CD14-positive monocyte (primary cell): ENCODE data around the gene GNAT3. TPM values are rescaled to one million over a fixed set of nuclear protein-coding genes. Genes with fewer than 3 reads are reported as not detected.

Experiments used
- DNase-seq, 3 donors: peaks; one replicate each; pipeline ENCODE4 v3.0.0-alpha.2; 2011 to 2022
- H2AFZ ChIP-seq: 2 replicates; pipeline ENCODE4 v1.6.0; 2012; ENCODE audit warnings: mild to moderate bottlenecking, low read depth, low read length, inconsistent platforms; ENCODE audit not compliant: insufficient read depth, poor library complexity, severe bottlenecking
- H3K27ac ChIP-seq, 2 donors: 1 replicate in 1 of 2; 2 replicates in 1 of 2; pipeline ENCODE4 v1.5.1; 2012 to 2013; ENCODE audit warnings: low read length in 2 of 2, control low read depth in 1 of 2, inconsistent platforms in 1 of 2, low read depth in 1 of 2, mild to moderate bottlenecking in 1 of 2
- H3K27me3 ChIP-seq, 2 donors: one replicate each; pipeline versions ENCODE4 v1.6.0 to v1.6.1; 2011 to 2013; ENCODE audit warnings: low read length in 2 of 2; ENCODE audit not compliant: control insufficient read depth in 2 of 2, insufficient read depth in 2 of 2
- H3K36me3 ChIP-seq, 2 donors: replicated peaks in 1 of 2; 1 replicate in 1 of 2; 2 replicates in 1 of 2; pipeline versions ENCODE4 v1.5.1 to v1.6.1; 2012 to 2013; ENCODE audit warnings: low read length in 2 of 2, control low read depth in 1 of 2, inconsistent platforms in 1 of 2, mild to moderate bottlenecking in 1 of 2; ENCODE audit not compliant: insufficient read depth in 2 of 2, control insufficient read depth in 1 of 2
- H3K4me1 ChIP-seq, 2 donors: 1 replicate in 1 of 2; 2 replicates in 1 of 2; pipeline versions ENCODE4 v1.5.1 to v1.6.1; 2012 to 2013; ENCODE audit warnings: low read length in 2 of 2, control low read depth in 1 of 2, inconsistent platforms in 1 of 2, mild to moderate bottlenecking in 1 of 2, moderate library complexity in 1 of 2; ENCODE audit not compliant: insufficient read depth in 2 of 2, control insufficient read depth in 1 of 2
- H3K4me2 ChIP-seq: replicated peaks from 2 replicates; pipeline ENCODE3; 2012; ENCODE audit warnings: low read length, moderate library complexity, mild to moderate bottlenecking; ENCODE audit not compliant: poor library complexity, severe bottlenecking; ENCODE audit errors: extremely low read depth
- H3K4me3 ChIP-seq, 3 experiments: fragments of 200-600 bp in 1 of 3; sonication (generic) in 1 of 3; replicated peaks in 1 of 3; 1 replicate in 2 of 3; 2 replicates in 1 of 3; pipeline ENCODE4 v1.5.1; 2011 to 2013; ENCODE audit warnings: low read length in 3 of 3, mild to moderate bottlenecking in 3 of 3, control low read depth in 2 of 3, low read depth in 2 of 3, inconsistent platforms in 1 of 3, moderate library complexity in 1 of 3
- H3K79me2 ChIP-seq: 2 replicates; pipeline ENCODE4 v1.6.0; 2012; ENCODE audit warnings: mild to moderate bottlenecking, control low read depth, inconsistent platforms, low read length, moderate library complexity; ENCODE audit not compliant: insufficient read depth
- H3K9ac ChIP-seq: 2 replicates; pipeline ENCODE4 v1.6.0; 2017; ENCODE audit warnings: low read length, mild to moderate bottlenecking; ENCODE audit not compliant: insufficient read depth, poor library complexity, severe bottlenecking
- H3K9me3 ChIP-seq, 2 donors: replicated peaks in 1 of 2; 1 replicate in 1 of 2; 2 replicates in 1 of 2; pipeline versions ENCODE4 v1.5.1 to v1.6.1; 2012 to 2013; ENCODE audit warnings: low read length in 2 of 2, control low read depth in 1 of 2; ENCODE audit not compliant: control insufficient read depth in 1 of 2, insufficient read depth in 1 of 2
- H4K20me1 ChIP-seq: 2 replicates; pipeline ENCODE4 v1.6.0; 2012; ENCODE audit warnings: mild to moderate bottlenecking, low read length, control low read depth, moderate library complexity; ENCODE audit not compliant: insufficient read depth
- H3K27ac Mint-ChIP-seq, 7 donors: one replicate each; pipeline ENCODE4 v1.8.0; 2020; ENCODE audit warnings: mild to moderate bottlenecking in 7 of 7, mixed read lengths in 7 of 7, moderate library complexity in 6 of 7, inconsistent platforms in 2 of 7
- H3K27me3 Mint-ChIP-seq, 3 donors: one replicate each; pipeline ENCODE4 v1.8.0; 2021 to 2022; ENCODE audit warnings: low read depth in 3 of 3, mild to moderate bottlenecking in 3 of 3, mixed read lengths in 3 of 3, moderate library complexity in 3 of 3, inconsistent platforms in 1 of 3
- H3K36me3 Mint-ChIP-seq, 2 donors: one replicate each; pipeline ENCODE4 v1.8.0; 2020; ENCODE audit warnings: mixed read lengths in 2 of 2, inconsistent platforms in 1 of 2, mild to moderate bottlenecking in 1 of 2
- H3K4me1 Mint-ChIP-seq: one replicate; pipeline ENCODE4 v1.8.0; 2020; ENCODE audit warnings: mild to moderate bottlenecking, mixed read lengths
- H3K4me3 Mint-ChIP-seq, 2 donors: one replicate each; pipeline ENCODE4 v1.8.0; 2020; ENCODE audit warnings: mild to moderate bottlenecking in 2 of 2, mixed read lengths in 2 of 2, moderate library complexity in 1 of 2
- H3K9me3 Mint-ChIP-seq, 7 donors: one replicate each; pipeline ENCODE4 v1.8.0; 2020 to 2022; ENCODE audit warnings: mixed read lengths in 7 of 7, mild to moderate bottlenecking in 6 of 7, moderate library complexity in 6 of 7, inconsistent platforms in 2 of 7
- CTCF ChIP-seq: fragments of 200-600 bp; IDR thresholded peaks from one replicate; pipeline ENCODE4 v1.8.0; 2022; ENCODE audit warnings: antibody characterized with exemption, mild to moderate bottlenecking
- WGBS: methylation state at CpG from one replicate; pipeline ENCODE4 v1.1.5; 2013; ENCODE audit warnings: missing lambda C conversion rate; ENCODE audit not compliant: insufficient coverage; 5-methylcytosine and 5-hydroxymethylcytosine counted together
- intact Hi-C, 2 donors: fragments of 100-400 bp; cut with micrococcal nuclease; formaldehyde crosslinking; loops; one replicate each; pipeline versions ENCODE4 v1.15.0 to v1.15.1; 2023
- polyA plus RNA-seq, 3 donors: library from polyadenylated mRNA; depleted of rRNA in 1 of 3; unstranded in 2 of 3; stranded (reverse) in 1 of 3; fragments of 300-500 nt in 2 of 3; fragments of >200 nt in 1 of 3; fragmentation: Illumina TruSeq in 2 of 3; gene quantifications; 1 replicate in 2 of 3; 2 replicates in 1 of 3; pipeline ENCODE4 v1.2.3, GENCODE V29; 2012 to 2021

The GNAT3 gene
- polyA plus RNA-seq, 3 donors: not detected

- Mint-ChIP-seq H3K9me3 (peaks cover 0 to 3% (median 0%) of the 10 kb centered on the region in 7 donors), H3K27ac (no peak overlapping the region), H3K27me3 (peaks cover 0 to 1% (median 0%) of the 10 kb centered on the region in 3 donors), H3K4me1 (peaks cover 2% of the 10 kb centered on the region), H3K4me3 (no peak overlapping the region), H3K36me3 (no peaks in the 10 kb centered on the region)
- no peaks in the 10 kb centered on the region for H3K36me3 ChIP-seq
- H4K20me1 ChIP-seq: no peaks in the 10 kb centered on the region
- no peaks in the 10 kb centered on the region for H3K79me2 ChIP-seq
- H2AFZ ChIP-seq: no peak overlapping the region
- 100% methylated on average over 1 of the region's 4 CpGs for WGBS
- no peak for DNase-seq
- TF ChIP-seq CTCF: no peak
- intact Hi-C loops: no loop called here
- no peak overlapping the region for H3K27ac ChIP-seq
- no peaks in the 10 kb centered on the region for H3K9me3 ChIP-seq
- no peaks in the 10 kb centered on the region for H3K27me3 ChIP-seq
- no peak overlapping the region for H3K4me3 ChIP-seq
- no peaks in the 10 kb centered on the region for H3K4me1 ChIP-seq
- H3K4me2 ChIP-seq: no peak overlapping the region
- H3K9ac ChIP-seq: no peak overlapping the region
These were observed 20.4 kb downstream of the GNAT3 start for GRCh38 chr7:80491462-80491861.

- Mint-ChIP-seq H3K4me1 (peaks cover 2% of the 10 kb centered on the region), H3K4me3 (no peak overlapping the region), H3K36me3 (no peaks in the 10 kb centered on the region), H3K27ac (no peak overlapping the region), H3K9me3 (peaks cover 0 to 1% (median 0%) of the 10 kb centered on the region in 7 donors), H3K27me3 (peaks cover 0 to 1% (median 0%) of the 10 kb centered on the region in 3 donors)
- H4K20me1 ChIP-seq: no peaks in the 10 kb centered on the region
- no peaks in the 10 kb centered on the region for H3K79me2 ChIP-seq
- no peaks in the 10 kb centered on the region for H3K4me1 ChIP-seq
- no peak overlapping the region for H3K4me3 ChIP-seq
- TF ChIP-seq CTCF: no peak
- intact Hi-C loops: no loop called here
- WGBS: 100% methylated on average over 1 of the region's 5 CpGs
- H3K27me3 ChIP-seq: no peaks in the 10 kb centered on the region
- no peak overlapping the region for H3K4me2 ChIP-seq
- H3K27ac ChIP-seq: no peak overlapping the region
- H3K9ac ChIP-seq: no peak overlapping the region
- no peak for DNase-seq
- no peaks in the 10 kb centered on the region for H3K36me3 ChIP-seq
- no peaks in the 10 kb centered on the region for H3K9me3 ChIP-seq
- H2AFZ ChIP-seq: no peak overlapping the region
These were observed 23.0 kb downstream of the GNAT3 start for GRCh38 chr7:80488851-80489370.
